Activated CD8-positive, alpha-beta T cell treated with anti-CD3 and anti-CD28 coated beads for 36 hours (primary cell): ENCODE results near the gene ZNF496. TPM values are rescaled to one million over a fixed set of nuclear protein-coding genes. Genes with fewer than 3 reads are reported as not detected.
"Not testable (repeated sequence)": the region's sequence is repeated elsewhere in the genome, so short reads cannot be mapped to it uniquely, and the experiment has no call there.

ENCODE experiments used
- ATAC-seq: fragments of 200-7000 bp; cut with Tn5 transposase; one replicate; pipeline ENCODE4 v1.10.0; 2021; ENCODE audit warnings: mild to moderate bottlenecking, moderate library complexity
- CTCF ChIA-PET: fragments of 350-600 bp; sonication (Branson Sonifier 250); formaldehyde crosslinking; loops from one replicate; lab custom pipeline; 2021; ENCODE audit warnings: antibody characterized with exemption; lab: Charles Lee
- POLR2A ChIA-PET: fragments of 350-600 bp; sonication (Branson Sonifier 250); formaldehyde crosslinking; loops from one replicate; lab custom pipeline; 2021; ENCODE audit warnings: antibody characterized with exemption; lab: Charles Lee
- DNase-seq: peaks from one replicate; pipeline ENCODE4 v3.0.0-alpha.2; 2020
- H3K27ac Mint-ChIP-seq: one replicate; pipeline ENCODE4 v1.8.0; 2021; ENCODE audit warnings: mild to moderate bottlenecking, mixed read lengths
- H3K27me3 Mint-ChIP-seq: one replicate; pipeline ENCODE4 v1.8.0; 2021; ENCODE audit warnings: mixed read lengths
- H3K36me3 Mint-ChIP-seq: one replicate; pipeline ENCODE4 v1.8.0; 2021; ENCODE audit warnings: low read depth, mixed read lengths
- H3K4me1 Mint-ChIP-seq: one replicate; pipeline ENCODE4 v1.8.0; 2021; ENCODE audit warnings: low read depth, mixed read lengths
- H3K4me3 Mint-ChIP-seq: one replicate; pipeline ENCODE4 v1.8.0; 2021; ENCODE audit warnings: mild to moderate bottlenecking, moderate library complexity, mixed read lengths
- H3K9me3 Mint-ChIP-seq: one replicate; pipeline ENCODE4 v1.8.0; 2021; ENCODE audit warnings: mixed read lengths
- intact Hi-C: fragments of 100-400 bp; cut with micrococcal nuclease; formaldehyde crosslinking; loops from one replicate; pipeline ENCODE4 v1.10.0; 2022
- total RNA-seq, 2 experiments: library from RNA; stranded (reverse); gene quantifications; one replicate each; pipeline ENCODE4 v1.2.3, GENCODE V29; 2021
- TF ChIP-seq, protein P1 (sequence below): fragments of 200-600 bp; IDR thresholded peaks from one replicate; pipeline ENCODE4 v1.8.0; 2022; ENCODE audit warnings: antibody characterized with exemption, mild to moderate bottlenecking

The ZNF496 gene
- total RNA-seq, 2 experiments from 2014 or later, result 27.5 to 28.0 TPM

GRCh38 chr1:247367786-247368422, 36.2 kb upstream of the ZNF496 start:
- H3K4me3 Mint-ChIP-seq, result no peak overlapping the region
- DNase-seq (no peak), ATAC-seq (no peak)
- H3K27me3 Mint-ChIP-seq, result peaks cover 9% of the 10 kb centered on the region
- ChIA-PET POLR2A (no interaction called here), CTCF (interaction anchor here (0.6 to 0.8 kb wide), 2 partner anchors 27 to 426 kb away, joined by 3 read pairs; no protein-coding TSS in a partner anchor)
- H3K36me3 Mint-ChIP-seq, result no peaks in the 10 kb centered on the region
- no peaks in the 10 kb centered on the region for H3K9me3 Mint-ChIP-seq
- H3K4me1 Mint-ChIP-seq, result peaks cover 4% of the 10 kb centered on the region
- intact Hi-C loops, result no loop called here
- TF ChIP-seq, protein P1, sequence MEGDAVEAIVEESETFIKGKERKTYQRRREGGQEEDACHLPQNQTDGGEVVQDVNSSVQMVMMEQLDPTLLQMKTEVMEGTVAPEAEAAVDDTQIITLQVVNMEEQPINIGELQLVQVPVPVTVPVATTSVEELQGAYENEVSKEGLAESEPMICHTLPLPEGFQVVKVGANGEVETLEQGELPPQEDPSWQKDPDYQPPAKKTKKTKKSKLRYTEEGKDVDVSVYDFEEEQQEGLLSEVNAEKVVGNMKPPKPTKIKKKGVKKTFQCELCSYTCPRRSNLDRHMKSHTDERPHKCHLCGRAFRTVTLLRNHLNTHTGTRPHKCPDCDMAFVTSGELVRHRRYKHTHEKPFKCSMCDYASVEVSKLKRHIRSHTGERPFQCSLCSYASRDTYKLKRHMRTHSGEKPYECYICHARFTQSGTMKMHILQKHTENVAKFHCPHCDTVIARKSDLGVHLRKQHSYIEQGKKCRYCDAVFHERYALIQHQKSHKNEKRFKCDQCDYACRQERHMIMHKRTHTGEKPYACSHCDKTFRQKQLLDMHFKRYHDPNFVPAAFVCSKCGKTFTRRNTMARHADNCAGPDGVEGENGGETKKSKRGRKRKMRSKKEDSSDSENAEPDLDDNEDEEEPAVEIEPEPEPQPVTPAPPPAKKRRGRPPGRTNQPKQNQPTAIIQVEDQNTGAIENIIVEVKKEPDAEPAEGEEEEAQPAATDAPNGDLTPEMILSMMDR, result no peak
- H3K27ac Mint-ChIP-seq, result no peak overlapping the region

- H3K4me1 Mint-ChIP-seq, result no peaks in the 10 kb centered on the region
- DNase-seq, result no peak
- TF ChIP-seq, protein P1, result no peak
- peaks cover 9% of the 10 kb centered on the region for H3K27me3 Mint-ChIP-seq
- ATAC-seq, result no peak
- POLR2A ChIA-PET, result no interaction called here
- intact Hi-C loops, result no loop called here
- H3K4me3 Mint-ChIP-seq, result no peak overlapping the region
- H3K9me3 Mint-ChIP-seq, result no peaks in the 10 kb centered on the region
- no peak overlapping the region for H3K27ac Mint-ChIP-seq
- CTCF ChIA-PET, result no interaction called here
- H3K36me3 Mint-ChIP-seq, result no peaks in the 10 kb centered on the region
These were observed 35.4 kb upstream of the ZNF496 start for GRCh38 chr1:247366926-247367645.

GRCh38 chr1:247366345-247366744, 34.7 kb upstream of the ZNF496 start:
- H3K4me1 Mint-ChIP-seq, DNase-seq, H3K4me3 Mint-ChIP-seq, H3K9me3 Mint-ChIP-seq, H3K27ac Mint-ChIP-seq, POLR2A ChIA-PET, intact Hi-C loops, H3K27me3 Mint-ChIP-seq, H3K36me3 Mint-ChIP-seq, ATAC-seq, CTCF ChIA-PET: not testable (repeated sequence)

GRCh38 chr1:247365023-247365422, 33.4 kb upstream of the ZNF496 start:
- peaks cover 12% of the 10 kb centered on the region for H3K4me1 Mint-ChIP-seq
- H3K36me3 Mint-ChIP-seq, result no peaks in the 10 kb centered on the region
- CTCF ChIA-PET, result no interaction called here
- intact Hi-C loops, result no loop called here
- H3K27me3 Mint-ChIP-seq, result peaks cover 11% of the 10 kb centered on the region
- ATAC-seq (no peak), DNase-seq (no peak)
- POLR2A ChIA-PET, result no interaction called here
- TF ChIP-seq, protein P1, result no peak
- H3K27ac Mint-ChIP-seq, result no peak overlapping the region
- H3K9me3 Mint-ChIP-seq, result no peaks in the 10 kb centered on the region
- H3K4me3 Mint-ChIP-seq, result no peak overlapping the region

GRCh38 chr1:247363000-247363399, 31.3 kb upstream of the ZNF496 start:
- Mint-ChIP-seq H3K27me3 (peaks cover 16% of the 10 kb centered on the region), H3K4me1 (peaks cover 12% of the 10 kb centered on the region)
- intact Hi-C loops, H3K27ac Mint-ChIP-seq, DNase-seq, H3K9me3 Mint-ChIP-seq, ATAC-seq, H3K4me3 Mint-ChIP-seq, H3K36me3 Mint-ChIP-seq, POLR2A ChIA-PET: not testable (repeated sequence)
- CTCF ChIA-PET, result interaction anchor here (1.7 to 2.3 kb wide), 2 partner anchors 10 kb away, joined by 8 to 9 read pairs; no protein-coding TSS in a partner anchor

GRCh38 chr1:247362153-247362552, 30.5 kb upstream of the ZNF496 start:
- H3K27me3 Mint-ChIP-seq, result peaks cover 21% of the 10 kb centered on the region
- intact Hi-C loops, result no loop called here
- TF ChIP-seq, protein P1, result no peak
- POLR2A ChIA-PET, result no interaction called here
- ATAC-seq (no peak), DNase-seq (no peak)
- H3K9me3 Mint-ChIP-seq, result no peaks in the 10 kb centered on the region
- peaks cover 12% of the 10 kb centered on the region for H3K4me1 Mint-ChIP-seq
- H3K36me3 Mint-ChIP-seq, result no peaks in the 10 kb centered on the region
- CTCF ChIA-PET, result interaction anchor here (1.2 to 2.3 kb wide), 3 partner anchors 11 to 124 kb away, joined by 4 to 9 read pairs (median 4); no protein-coding TSS in a partner anchor
- no peak overlapping the region for H3K27ac Mint-ChIP-seq
- no peak overlapping the region for H3K4me3 Mint-ChIP-seq
